Heart left ventricle (tissue), 13 donors: Measurements from ENCODE around the gene PCDH17.

Source experiments
- POLR2A ChIP-seq, 2 donors: fragments of 450-650 bp; IDR thresholded peaks; one replicate each; pipeline ENCODE4 v1.6.1; 2017; ENCODE audit warnings: antibody characterized with exemption in 2 of 2, mild to moderate bottlenecking in 2 of 2, moderate library complexity in 2 of 2
- TF ChIP-seq, protein P1 (sequence below), 12 donors: fragments of 200-600 bp; sonication (generic) in 4 of 12; IDR thresholded peaks; one replicate each; pipeline versions ENCODE4 v1.5.0 to v1.8.0; 2018 to 2022; ENCODE audit warnings: antibody characterized with exemption in 12 of 12, mild to moderate bottlenecking in 5 of 12
- donor health status: ischemic (EF 13 %, LVEDD 7.1; RV severe dilation, severe dysfunction).
- donor health status: DM: no; HTN: yes; CAD: no.
- donor health status: DM: no; HTN: no; CAD: no.
- donor health status: ischemic (EF 25% LVEDD 6.9; RV normal size, moderate dysfunction).
- donor health status: ischemic (EF 25% LVEDD 5.7; RV mildly dilated, moderate dysfunction).
- donor health status: ischemic (EF 35%, LVEDD 5.7; RV mildly dilated, moderate dysfunction).
- donor health status: nonischemic (EF 11% LVEDD 7.7; RV severe dilation, severe dysfunction).
- donor health status: DM: yes; HTN: yes; CAD: no.
- donor health status: PGD.
- donor health status: ischemic (EF 29% LVEDD 5.4; RV normal size, mild dysfunction).
- donor health status: nonischemic (EF 23%, LVEDD 6.1; RV moderate dilation, normal function).

DNA sequence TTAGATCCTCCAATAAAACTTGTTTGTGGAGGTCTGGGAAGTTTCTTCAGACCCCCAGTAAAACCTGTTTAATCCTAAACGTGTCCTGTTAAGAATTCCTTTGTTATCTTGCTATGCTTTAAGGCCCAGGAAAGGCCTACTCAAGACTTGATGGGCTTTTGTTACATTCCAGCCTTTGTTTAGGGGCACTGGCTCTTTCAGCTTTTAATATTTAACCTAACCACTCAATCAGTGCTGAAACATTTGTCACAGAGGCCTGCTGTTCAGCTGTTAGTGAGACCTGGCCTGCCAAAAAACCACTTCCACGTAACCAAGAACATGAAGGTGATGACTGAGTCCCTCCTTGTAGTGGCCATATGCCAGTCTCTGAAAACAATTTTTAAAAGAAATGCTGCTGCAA is 41.7 kb downstream of the PCDH17 start:
- TF ChIP-seq, protein P1, sequence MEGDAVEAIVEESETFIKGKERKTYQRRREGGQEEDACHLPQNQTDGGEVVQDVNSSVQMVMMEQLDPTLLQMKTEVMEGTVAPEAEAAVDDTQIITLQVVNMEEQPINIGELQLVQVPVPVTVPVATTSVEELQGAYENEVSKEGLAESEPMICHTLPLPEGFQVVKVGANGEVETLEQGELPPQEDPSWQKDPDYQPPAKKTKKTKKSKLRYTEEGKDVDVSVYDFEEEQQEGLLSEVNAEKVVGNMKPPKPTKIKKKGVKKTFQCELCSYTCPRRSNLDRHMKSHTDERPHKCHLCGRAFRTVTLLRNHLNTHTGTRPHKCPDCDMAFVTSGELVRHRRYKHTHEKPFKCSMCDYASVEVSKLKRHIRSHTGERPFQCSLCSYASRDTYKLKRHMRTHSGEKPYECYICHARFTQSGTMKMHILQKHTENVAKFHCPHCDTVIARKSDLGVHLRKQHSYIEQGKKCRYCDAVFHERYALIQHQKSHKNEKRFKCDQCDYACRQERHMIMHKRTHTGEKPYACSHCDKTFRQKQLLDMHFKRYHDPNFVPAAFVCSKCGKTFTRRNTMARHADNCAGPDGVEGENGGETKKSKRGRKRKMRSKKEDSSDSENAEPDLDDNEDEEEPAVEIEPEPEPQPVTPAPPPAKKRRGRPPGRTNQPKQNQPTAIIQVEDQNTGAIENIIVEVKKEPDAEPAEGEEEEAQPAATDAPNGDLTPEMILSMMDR (IDR thresholded peaks at IDR 0.05): no peak
- TF ChIP-seq POLR2A (IDR thresholded peaks at IDR 0.05): no peak
